CD4-positive, alpha-beta memory T cell (primary cell): Measurements from ENCODE around the gene PDZRN3. TPM values are rescaled to one million over a fixed set of nuclear protein-coding genes. Genes with fewer than 3 reads are reported as not detected.

Experiments used
- CTCF ChIA-PET: fragments of 350-600 bp; sonication (Branson Sonifier 250); formaldehyde crosslinking; loops from one replicate; lab custom pipeline; 2021; ENCODE audit warnings: inconsistent platforms; ENCODE audit not compliant: partially characterized antibody; lab: Charles Lee
- POLR2A ChIA-PET: fragments of 350-600 bp; sonication (Branson Sonifier 250); formaldehyde crosslinking; loops from one replicate; lab custom pipeline; 2021; ENCODE audit not compliant: partially characterized antibody; lab: Charles Lee
- DNase-seq, 5 donors: peaks; one replicate each; pipeline versions ENCODE4 v3.0.0 to v3.0.0-alpha.2; 2020 to 2022; ENCODE audit warnings: mixed read lengths in 1 of 5
- H3K27ac ChIP-seq: one replicate; pipeline ENCODE4 v1.7.0; 2013; ENCODE audit warnings: low read depth, low read length
- H3K27me3 ChIP-seq: 2 replicates; pipeline ENCODE4 v1.7.0; 2013; ENCODE audit warnings: mild to moderate bottlenecking, low read length, moderate library complexity; ENCODE audit not compliant: insufficient read depth
- H3K36me3 ChIP-seq: 2 replicates; pipeline ENCODE4 v1.7.0; 2013; ENCODE audit warnings: mild to moderate bottlenecking, low read length, moderate library complexity; ENCODE audit not compliant: insufficient read depth
- H3K4me1 ChIP-seq: 2 replicates; pipeline ENCODE4 v1.7.0; 2013; ENCODE audit warnings: mild to moderate bottlenecking, low read length, moderate library complexity; ENCODE audit not compliant: insufficient read depth
- H3K4me3 ChIP-seq, 2 donors: one replicate each; pipeline ENCODE4 v1.7.0; 2013; ENCODE audit warnings: low read length in 2 of 2, mild to moderate bottlenecking in 1 of 2
- H3K9me3 ChIP-seq, 2 donors: one replicate each; pipeline ENCODE4 v1.7.0; 2013; ENCODE audit warnings: low read length in 2 of 2, control low read depth in 1 of 2; ENCODE audit not compliant: control insufficient read depth in 1 of 2
- H3K27ac Mint-ChIP-seq, 7 donors: one replicate each; pipeline ENCODE4 v1.8.0; 2020 to 2021; ENCODE audit warnings: mixed read lengths in 7 of 7, mild to moderate bottlenecking in 6 of 7, inconsistent platforms in 3 of 7, moderate library complexity in 3 of 7
- H3K27me3 Mint-ChIP-seq, 2 donors: one replicate each; pipeline ENCODE4 v1.8.0; 2020 to 2021; ENCODE audit warnings: mixed read lengths in 2 of 2
- H3K36me3 Mint-ChIP-seq, 2 donors: one replicate each; pipeline ENCODE4 v1.8.0; 2020 to 2021; ENCODE audit warnings: mixed read lengths in 2 of 2, inconsistent platforms in 1 of 2, mild to moderate bottlenecking in 1 of 2
- H3K4me1 Mint-ChIP-seq, 4 donors: one replicate each; pipeline ENCODE4 v1.8.0; 2020 to 2021; ENCODE audit warnings: mixed read lengths in 4 of 4, mild to moderate bottlenecking in 1 of 4
- H3K4me3 Mint-ChIP-seq, 8 donors: one replicate each; pipeline ENCODE4 v1.8.0; 2020 to 2021; ENCODE audit warnings: mixed read lengths in 8 of 8, mild to moderate bottlenecking in 7 of 8, moderate library complexity in 6 of 8, inconsistent platforms in 3 of 8
- H3K9me3 Mint-ChIP-seq, 8 donors: one replicate each; pipeline ENCODE4 v1.8.0; 2020 to 2021; ENCODE audit warnings: mixed read lengths in 8 of 8, mild to moderate bottlenecking in 5 of 8, inconsistent platforms in 3 of 8, moderate library complexity in 1 of 8
- intact Hi-C: fragments of 100-400 bp; cut with micrococcal nuclease; formaldehyde crosslinking; loops from one replicate; pipeline ENCODE4 v1.15.1; 2023
- polyA plus RNA-seq, 2 donors: library from polyadenylated mRNA; unstranded; fragments of 300-500 nt; fragmentation: Illumina TruSeq; gene quantifications; one replicate each; pipeline ENCODE4 v1.2.3, GENCODE V29; 2021
- total RNA-seq, 2 experiments: library from RNA; stranded (reverse); gene quantifications; one replicate each; pipeline ENCODE4 v1.2.3, GENCODE V29; 2021

The PDZRN3 gene
- total and polyA plus RNA-seq, 4 experiments from 2014 or later: not detected

- CTCF ChIA-PET: no interaction called here
- intact Hi-C loops: no loop called here
- Mint-ChIP-seq H3K27me3 (peaks cover 0 to 2% of the 10 kb centered on the region in 2 donors), H3K9me3 (no peaks in the 10 kb centered on the region), H3K4me1 (no peaks in the 10 kb centered on the region), H3K36me3 (no peaks in the 10 kb centered on the region), H3K4me3 (no peak overlapping the region), H3K27ac (no peak overlapping the region)
- DNase-seq: no peak
- Histone ChIP-seq H3K27ac (no peak overlapping the region), H3K27me3 (no peaks in the 10 kb centered on the region), H3K4me3 (no peak overlapping the region), H3K36me3 (no peaks in the 10 kb centered on the region), H3K4me1 (no peaks in the 10 kb centered on the region), H3K9me3 (no peaks in the 10 kb centered on the region)
- POLR2A ChIA-PET: no interaction called here
Measured at GRCh38 chr3:73448761-73449301, 175.9 kb downstream of the PDZRN3 start.

- Histone ChIP-seq H3K27ac (no peak overlapping the region), H3K9me3 (no peaks in the 10 kb centered on the region), H3K27me3 (no peaks in the 10 kb centered on the region), H3K4me1 (no peaks in the 10 kb centered on the region), H3K36me3 (no peaks in the 10 kb centered on the region), H3K4me3 (no peak overlapping the region)
- DNase-seq: no peak
- Mint-ChIP-seq H3K27me3 (peaks cover 0 to 2% of the 10 kb centered on the region in 2 donors), H3K4me1 (no peaks in the 10 kb centered on the region), H3K4me3 (no peak overlapping the region), H3K27ac (no peak overlapping the region), H3K9me3 (no peaks in the 10 kb centered on the region), H3K36me3 (no peaks in the 10 kb centered on the region)
- intact Hi-C loops: no loop called here
- CTCF ChIA-PET: no interaction called here
- POLR2A ChIA-PET: no interaction called here
Measured at GRCh38 chr3:73448041-73448440, 176.7 kb downstream of the PDZRN3 start.

- no peaks in the 10 kb centered on the region for H3K4me1 ChIP-seq
- Mint-ChIP-seq H3K4me1 (no peaks in the 10 kb centered on the region), H3K9me3 (no peaks in the 10 kb centered on the region), H3K4me3 (no peak overlapping the region), H3K36me3 (no peaks in the 10 kb centered on the region), H3K27ac (no peak overlapping the region), H3K27me3 (peaks cover 0 to 2% of the 10 kb centered on the region in 2 donors)
- H3K27me3 ChIP-seq: no peaks in the 10 kb centered on the region
- ChIA-PET POLR2A (no interaction called here), CTCF (no interaction called here)
- H3K9me3 ChIP-seq: no peaks in the 10 kb centered on the region
- H3K36me3 ChIP-seq: no peaks in the 10 kb centered on the region
- no peak overlapping the region for H3K4me3 ChIP-seq
- H3K27ac ChIP-seq: no peak overlapping the region
- no peak for DNase-seq
- intact Hi-C loops: no loop called here
Measured at GRCh38 chr3:73447111-73447510, 177.6 kb downstream of the PDZRN3 start.

GRCh38 chr3:73446467-73447110 is 178.2 kb downstream of the PDZRN3 start:
- no peaks in the 10 kb centered on the region for H3K27me3 ChIP-seq
- POLR2A ChIA-PET: no interaction called here
- no peaks in the 10 kb centered on the region for H3K36me3 Mint-ChIP-seq
- CTCF ChIA-PET: no interaction called here
- H3K27ac ChIP-seq: no peak overlapping the region
- no peak overlapping the region for H3K27ac Mint-ChIP-seq
- peaks cover 0 to 1% of the 10 kb centered on the region in 2 donors for H3K27me3 Mint-ChIP-seq
- H3K9me3 Mint-ChIP-seq: no peaks in the 10 kb centered on the region
- H3K36me3 ChIP-seq: no peaks in the 10 kb centered on the region
- no peaks in the 10 kb centered on the region for H3K4me1 ChIP-seq
- intact Hi-C loops: no loop called here
- no peak overlapping the region for H3K4me3 Mint-ChIP-seq
- H3K4me1 Mint-ChIP-seq: no peaks in the 10 kb centered on the region
- H3K4me3 ChIP-seq: no peak overlapping the region
- H3K9me3 ChIP-seq: no peaks in the 10 kb centered on the region
- DNase-seq: no peak

GRCh38 chr3:73442886-73443285 is 181.9 kb downstream of the PDZRN3 start:
- Histone ChIP-seq H3K4me3 (no peak overlapping the region), H3K27ac (no peak overlapping the region), H3K36me3 (no peaks in the 10 kb centered on the region), H3K9me3 (no peaks in the 10 kb centered on the region), H3K27me3 (no peaks in the 10 kb centered on the region), H3K4me1 (no peaks in the 10 kb centered on the region)
- H3K36me3 Mint-ChIP-seq: no peaks in the 10 kb centered on the region
- no peaks in the 10 kb centered on the region for H3K4me1 Mint-ChIP-seq
- no peaks in the 10 kb centered on the region for H3K27me3 Mint-ChIP-seq
- no peaks in the 10 kb centered on the region for H3K9me3 Mint-ChIP-seq
- intact Hi-C loops: no loop called here
- H3K27ac Mint-ChIP-seq: no peak overlapping the region
- H3K4me3 Mint-ChIP-seq: no peak overlapping the region
- POLR2A ChIA-PET: no interaction called here
- CTCF ChIA-PET: no interaction called here
- no peak for DNase-seq

GRCh38 chr3:73442152-73442551 is 182.6 kb downstream of the PDZRN3 start:
- no peaks in the 10 kb centered on the region for H3K27me3 ChIP-seq
- H3K4me3 ChIP-seq: no peak overlapping the region
- intact Hi-C loops: no loop called here
- H3K36me3 ChIP-seq: no peaks in the 10 kb centered on the region
- H3K4me3 Mint-ChIP-seq: no peak overlapping the region
- no peaks in the 10 kb centered on the region for H3K4me1 ChIP-seq
- H3K27ac Mint-ChIP-seq: no peak overlapping the region
- POLR2A ChIA-PET: no interaction called here
- H3K27me3 Mint-ChIP-seq: no peaks in the 10 kb centered on the region
- DNase-seq: no peak
- no peaks in the 10 kb centered on the region for H3K9me3 ChIP-seq
- no peaks in the 10 kb centered on the region for H3K4me1 Mint-ChIP-seq
- no peak overlapping the region for H3K27ac ChIP-seq
- no peaks in the 10 kb centered on the region for H3K36me3 Mint-ChIP-seq
- no peaks in the 10 kb centered on the region for H3K9me3 Mint-ChIP-seq
- CTCF ChIA-PET: no interaction called here

GRCh38 chr3:73437828-73438227 is 186.9 kb downstream of the PDZRN3 start:
- H3K27me3 Mint-ChIP-seq: peaks cover 0 to 3% of the 10 kb centered on the region in 2 donors
- ChIA-PET CTCF (no interaction called here), POLR2A (no interaction called here)
- Histone ChIP-seq H3K36me3 (no peaks in the 10 kb centered on the region), H3K27ac (no peak overlapping the region), H3K27me3 (no peaks in the 10 kb centered on the region), H3K4me3 (no peak overlapping the region), H3K9me3 (no peaks in the 10 kb centered on the region), H3K4me1 (no peaks in the 10 kb centered on the region)
- H3K36me3 Mint-ChIP-seq: no peaks in the 10 kb centered on the region
- no peak overlapping the region for H3K4me3 Mint-ChIP-seq
- no peak for DNase-seq
- intact Hi-C loops: no loop called here
- no peaks in the 10 kb centered on the region for H3K9me3 Mint-ChIP-seq
- no peak overlapping the region for H3K27ac Mint-ChIP-seq
- H3K4me1 Mint-ChIP-seq: no peaks in the 10 kb centered on the region
